H1 (cell line): Measurements from ENCODE around the gene ACACB. TPM values are rescaled to one million over a fixed set of nuclear protein-coding genes. Genes with fewer than 3 reads are reported as not detected.

ENCODE experiments used
- CTCF ChIA-PET: fragments of 300-600 bp; sonication (Branson Sonifier 250); formaldehyde crosslinking; loops from one replicate; lab custom pipeline; 2021; ENCODE audit not compliant: partially characterized antibody; lab: Charles Lee
- POLR2A ChIA-PET: fragments of 300-600 bp; sonication (Branson Sonifier 250); formaldehyde crosslinking; loops from one replicate; lab custom pipeline; 2021; ENCODE audit warnings: inconsistent platforms; ENCODE audit not compliant: partially characterized antibody; lab: Charles Lee
- DNase-seq, 2 experiments: peaks; one replicate each; pipeline versions ENCODE4 v3.0.0 to v3.0.0-alpha.2; 2010 to 2022; ENCODE audit warnings: low spot score in 2 of 2, low read depth in 1 of 2, mixed read lengths in 1 of 2
- FAIRE-seq: peaks from 2 replicates; lab custom pipeline; 2011; peaks lifted over from hg19 to GRCh38; lab: Jason Lieb, UNC
- H2AFZ ChIP-seq: 2 replicates; pipeline ENCODE4 v1.8.1; 2012; ENCODE audit warnings: low read length, inconsistent platforms
- H2AK5ac ChIP-seq: 2 replicates; pipeline ENCODE4 v1.6.1; 2013; ENCODE audit warnings: low read depth, low read length
- H2BK120ac ChIP-seq: replicated peaks from 2 replicates; pipeline ENCODE3; 2013; ENCODE audit warnings: low read depth, low read length, inconsistent platforms
- H2BK12ac ChIP-seq: 2 replicates; pipeline ENCODE4 v1.6.1; 2013; ENCODE audit warnings: low read depth, low read length
- H2BK15ac ChIP-seq: 2 replicates; pipeline ENCODE4 v1.6.1; 2013; ENCODE audit warnings: low read length
- H2BK20ac ChIP-seq: 2 replicates; pipeline ENCODE4 v1.6.1; 2013; ENCODE audit warnings: low read length
- H2BK5ac ChIP-seq: 2 replicates; pipeline ENCODE4 v1.6.1; 2013; ENCODE audit warnings: low read depth, low read length
- H3K14ac ChIP-seq: 2 replicates; pipeline ENCODE4 v1.6.1; 2013; ENCODE audit warnings: inconsistent platforms; ENCODE audit not compliant: insufficient read length
- H3K18ac ChIP-seq: 2 replicates; pipeline ENCODE4 v1.6.1; 2013; ENCODE audit warnings: low read length; ENCODE audit errors: extremely low read depth
- H3K23ac ChIP-seq: 2 replicates; pipeline ENCODE4 v1.6.1; 2013; ENCODE audit warnings: inconsistent platforms; ENCODE audit not compliant: insufficient read length
- H3K23me2 ChIP-seq: 2 replicates; pipeline ENCODE4 v1.6.1; 2013; ENCODE audit warnings: low read depth, low read length
- H3K27ac ChIP-seq: 2 replicates; pipeline ENCODE4 v1.6.1; 2011; ENCODE audit warnings: low read depth, low read length, inconsistent platforms
- H3K27me3 ChIP-seq, 4 experiments: replicated peaks in 1 of 4; 1 replicate in 1 of 4; 2 replicates in 3 of 4; pipeline versions ENCODE4 v1.6.1 to v1.8.1; 2011 to 2013; ENCODE audit warnings: low read length in 3 of 4, mild to moderate bottlenecking in 3 of 4, inconsistent platforms in 2 of 4, mixed read lengths in 2 of 4, moderate library complexity in 1 of 4; ENCODE audit not compliant: control insufficient read depth in 3 of 4, insufficient read depth in 3 of 4; ENCODE audit errors: extremely low read depth in 1 of 4
- H3K36me3 ChIP-seq, 4 experiments: 2 replicates each; pipeline versions ENCODE4 v1.6.1 to v1.8.1; 2011 to 2013; ENCODE audit warnings: mild to moderate bottlenecking in 4 of 4, low read length in 3 of 4, moderate library complexity in 2 of 4, control low read depth in 1 of 4, inconsistent platforms in 1 of 4; ENCODE audit not compliant: insufficient read depth in 4 of 4, control insufficient read depth in 2 of 4
- H3K4ac ChIP-seq: replicated peaks from 2 replicates; pipeline ENCODE3; 2013; ENCODE audit warnings: low read length, low read depth, mixed read lengths, inconsistent platforms; ENCODE audit not compliant: insufficient read length
- H3K4me1 ChIP-seq, 4 experiments: replicated peaks in 1 of 4; 1 replicate in 1 of 4; 2 replicates in 3 of 4; pipeline versions ENCODE4 v1.6.1 to v1.8.1; 2011 to 2013; ENCODE audit warnings: low read length in 3 of 4, inconsistent platforms in 2 of 4, mixed read lengths in 1 of 4; ENCODE audit not compliant: insufficient read depth in 4 of 4, control insufficient read depth in 3 of 4
- H3K4me2 ChIP-seq, 2 experiments: 2 replicates each; pipeline versions ENCODE4 v1.6.1 to v1.8.1; 2011 to 2013; ENCODE audit warnings: low read depth in 2 of 2, low read length in 2 of 2, control low read depth in 1 of 2, inconsistent platforms in 1 of 2, mild to moderate bottlenecking in 1 of 2; ENCODE audit not compliant: insufficient read depth in 1 of 2
- H3K4me3 ChIP-seq, 4 experiments: fragments of 200-600, 300-600 bp in 1 of 4; sonication (generic), shearing (Covaris generic), sonication (Bioruptor Twin) in 1 of 4; 2 replicates each; pipeline versions ENCODE4 v1.5.1 to v1.8.1; 2011 to 2016; ENCODE audit warnings: low read length in 4 of 4, low read depth in 3 of 4, control low read depth in 2 of 4, inconsistent platforms in 2 of 4, mild to moderate bottlenecking in 2 of 4, mixed read lengths in 1 of 4, moderate library complexity in 1 of 4; ENCODE audit not compliant: insufficient read depth in 2 of 4; ENCODE audit errors: extremely low read depth in 1 of 4
- H3K56ac ChIP-seq: replicated peaks from 2 replicates; pipeline ENCODE3; 2013; ENCODE audit warnings: low read depth, mild to moderate bottlenecking, mixed read lengths, low read length, inconsistent platforms; ENCODE audit not compliant: insufficient read length
- H3K79me1 ChIP-seq: 2 replicates; pipeline ENCODE4 v1.6.1; 2013; ENCODE audit warnings: low read depth, low read length, control low read depth
- H3K79me2 ChIP-seq, 2 experiments: 2 replicates each; pipeline versions ENCODE4 v1.6.1 to v1.8.1; 2012 to 2013; ENCODE audit warnings: low read length in 2 of 2, mild to moderate bottlenecking in 2 of 2, inconsistent platforms in 1 of 2; ENCODE audit not compliant: insufficient read depth in 2 of 2, control insufficient read depth in 1 of 2
- H3K9ac ChIP-seq, 4 experiments: replicated peaks in 1 of 4; 1 replicate in 1 of 4; 2 replicates in 3 of 4; pipeline versions ENCODE4 v1.6.1 to v1.8.1; 2011 to 2013; ENCODE audit warnings: low read depth in 3 of 4, low read length in 3 of 4, control low read depth in 2 of 4, mild to moderate bottlenecking in 2 of 4, moderate library complexity in 2 of 4, inconsistent platforms in 1 of 4; ENCODE audit errors: extremely low read depth in 1 of 4
- H3K9me3 ChIP-seq, 2 experiments: 2 replicates each; pipeline versions ENCODE4 v1.6.1 to v1.8.1; 2012 to 2013; ENCODE audit warnings: mild to moderate bottlenecking in 2 of 2, moderate library complexity in 2 of 2, control low read depth in 1 of 2, inconsistent platforms in 1 of 2, low read depth in 1 of 2, low read length in 1 of 2, mixed read lengths in 1 of 2; ENCODE audit not compliant: insufficient read depth in 2 of 2
- H4K20me1 ChIP-seq, 2 experiments: replicated peaks in 1 of 2; 2 replicates each; pipeline versions ENCODE3 to v1.8.1; 2011 to 2013; ENCODE audit warnings: inconsistent platforms in 2 of 2, low read length in 2 of 2, mild to moderate bottlenecking in 1 of 2; ENCODE audit not compliant: insufficient read depth in 2 of 2, control insufficient read depth in 1 of 2
- H4K5ac ChIP-seq: 2 replicates; pipeline ENCODE4 v1.6.1; 2013; ENCODE audit warnings: low read length, low read depth, mixed read lengths, inconsistent platforms; ENCODE audit not compliant: insufficient read length
- H4K8ac ChIP-seq: 2 replicates; pipeline ENCODE4 v1.8.0; 2013; ENCODE audit warnings: mild to moderate bottlenecking, moderate library complexity, low read length, inconsistent platforms; ENCODE audit not compliant: insufficient read depth; ENCODE audit errors: extremely low read depth
- H4K91ac ChIP-seq: replicated peaks from 2 replicates; pipeline ENCODE3; 2013; ENCODE audit warnings: low read length, mixed read lengths, inconsistent platforms; ENCODE audit not compliant: insufficient read length
- CHD2 ChIP-seq: IDR thresholded peaks from 2 replicates; pipeline ENCODE4 v1.6.1; 2012; ENCODE audit warnings: low read length, improper control_type of control experiment
- EZH2 ChIP-seq: fragments of 200-600 bp; sonication (generic); IDR thresholded peaks from 2 replicates; pipeline ENCODE4 v1.7.1; 2012; ENCODE audit warnings: low read depth, mild to moderate bottlenecking, moderate library complexity, low read length, inconsistent platforms; ENCODE audit not compliant: severe bottlenecking
- JUN ChIP-seq: IDR thresholded peaks from 2 replicates; pipeline ENCODE4 v1.6.1; 2011; ENCODE audit warnings: low read depth, mild to moderate bottlenecking, improper control_type of control experiment, low read length
- KDM1A ChIP-seq: fragments of 200-600, 300-600 bp; sonication (generic); IDR thresholded peaks from 2 replicates; pipeline ENCODE4 v1.7.1; 2016; ENCODE audit warnings: mild to moderate bottlenecking, low read length, borderline replicate concordance
- NANOG ChIP-seq: IDR thresholded peaks from 2 replicates; pipeline ENCODE4 v1.6.1; 2011; ENCODE audit warnings: low read length, low read depth, mild to moderate bottlenecking, inconsistent platforms; ENCODE audit not compliant: insufficient read depth, poor library complexity, severe bottlenecking
- PHF8 ChIP-seq: fragments of 200-600 bp; sonication (generic); conservative IDR thresholded peaks from 2 replicates; pipeline ENCODE4 v1.7.1; 2012; ENCODE audit warnings: low read depth, mild to moderate bottlenecking, inconsistent platforms, low read length, moderate library complexity
- SAP30 ChIP-seq: fragments of 300-600 bp; sonication (generic); IDR thresholded peaks from 2 replicates; pipeline ENCODE4 v1.7.1; 2012; ENCODE audit warnings: low read length, moderate library complexity, mild to moderate bottlenecking, inconsistent platforms; ENCODE audit not compliant: insufficient read depth, insufficient replicate concordance
- SIRT6 ChIP-seq: IDR thresholded peaks from one replicate; pipeline ENCODE4 v1.7.1; 2012; ENCODE audit warnings: low read length, inconsistent platforms
- SP1 ChIP-seq: IDR thresholded peaks from 2 replicates; pipeline ENCODE4 v1.6.1; 2011; ENCODE audit warnings: low read depth, low read length
- YY1 ChIP-seq: IDR thresholded peaks from 2 replicates; pipeline ENCODE4 v1.6.1; 2011; ENCODE audit warnings: low read depth, mild to moderate bottlenecking, low read length
- ZNF274 ChIP-seq: IDR thresholded peaks from 2 replicates; pipeline ENCODE4 v1.7.0; 2012; ENCODE audit warnings: low read length, borderline replicate concordance; ENCODE audit errors: extremely low read depth
- WGBS, 2 experiments: shearing (Covaris generic) in 1 of 2; methylation state at CpG; one replicate each; pipeline versions ENCODE4 v1.1.6 to v1.1.7; 2013 to 2015; ENCODE audit warnings: low lambda C conversion rate in 2 of 2, mixed read lengths in 2 of 2, inconsistent platforms in 1 of 2, low coverage in 1 of 2, missing lambda C conversion rate in 1 of 2; ENCODE audit not compliant: insufficient replicate concordance in 2 of 2, insufficient coverage in 1 of 2, insufficient read length in 1 of 2; ENCODE audit errors: extremely low coverage in 1 of 2, missing lambda C conversion rate in 1 of 2; 5-methylcytosine and 5-hydroxymethylcytosine counted together
- polyA plus RNA-seq, 7 experiments: library from polyadenylated mRNA; depleted of rRNA in 3 of 7; stranded (reverse) in 5 of 7; unstranded in 2 of 7; fragments of >200 nt in 5 of 7; fragments of 200-250 nt in 2 of 7; gene quantifications; 1 replicate in 5 of 7; 2 replicates in 1 of 7; 4 replicates in 1 of 7; pipeline versions ENCODE4 v1.2.1 to v1.2.3, GENCODE V29; 2011 to 2013; ENCODE audit warnings: missing spikeins in 2 of 7, mixed read lengths in 2 of 7
- total RNA-seq: library from RNA; stranded (reverse); fragmentation: NEBNext Ultra II Directional; extraction: Animal tissue kit (Norgen Biotek cat#: 25700); gene quantifications from 2 replicates; pipeline ENCODE4 v1.2.1, GENCODE V29; 2021
- TF ChIP-seq, protein P1 (sequence below): IDR thresholded peaks from 2 replicates; pipeline ENCODE4 v1.6.1; 2012; ENCODE audit warnings: low read length, inconsistent platforms

Gene ACACB
- total and polyA plus RNA-seq, 2 of the 8 experiments (the other 6 are each of a cell fraction or from before 2014, with no cell fraction given) = 5.8 to 15.3 TPM

DNA sequence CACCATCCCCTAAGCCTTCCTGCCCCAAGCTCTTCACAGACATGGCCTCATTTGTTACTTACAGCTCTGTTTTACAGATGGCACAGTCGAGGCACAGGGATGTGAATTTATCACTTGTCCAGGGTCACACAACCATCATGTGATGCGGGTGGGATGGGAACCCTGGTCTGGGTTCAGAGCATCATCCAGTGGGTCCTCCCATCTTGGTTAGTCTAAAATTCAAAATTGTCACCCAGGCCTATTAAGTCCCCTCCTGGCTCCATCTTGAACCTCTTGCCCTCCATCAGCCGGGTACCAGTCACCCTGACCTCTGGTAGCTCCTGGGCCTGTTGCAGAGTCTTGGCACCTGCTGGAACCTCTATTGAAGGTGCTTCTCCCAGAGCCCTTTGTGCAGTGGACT is 52.9 kb downstream of the ACACB start:
- Histone ChIP-seq H4K91ac (no peak overlapping the region), H3K4me1 (no peaks in the 10 kb centered on the region), H3K36me3 (peaks cover 0 to 13% (median 5%) of the 10 kb centered on the region in 4 experiments; a peak in 4 of 8 replicates), H3K56ac (no peak overlapping the region), H3K79me2 (no peaks in the 10 kb centered on the region), H3K27me3 (no peaks in the 10 kb centered on the region), H3K23ac (no peak overlapping the region), H3K4me3 (no peak overlapping the region), H2BK15ac (no peak overlapping the region), H2BK20ac (no peak overlapping the region), H3K4me2 (no peak overlapping the region), H2AK5ac (no peak overlapping the region), H2AFZ (no peak overlapping the region), H3K27ac (no peak overlapping the region), H3K79me1 (no peaks in the 10 kb centered on the region), H2BK120ac (no peak overlapping the region), H4K5ac (no peak overlapping the region), H3K9ac (no peak overlapping the region), H2BK12ac (no peak overlapping the region), H3K9me3 (no peaks in the 10 kb centered on the region; a peak in 1 of 4 replicates), H4K20me1 (peaks cover 0 to 1% of the 10 kb centered on the region in 2 experiments), H2BK5ac (no peak overlapping the region), H3K14ac (no peak overlapping the region), H3K18ac (no peak overlapping the region), H3K4ac (no peak overlapping the region), H3K23me2 (no peaks in the 10 kb centered on the region), H4K8ac (no peak overlapping the region)
- FAIRE-seq (no peak), DNase-seq (no peak)
- 94% methylated on average over 3 of the region's 3 CpGs; no CpG with 5 or more reads in 1 of the 2 experiments for WGBS, 2 experiments
- CTCF ChIA-PET = no interaction called here
- POLR2A ChIA-PET = no interaction called here
- no peak for TF ChIP-seq JUN
- no peak for TF ChIP-seq SIRT6
- TF ChIP-seq SAP30 = no peak
- TF ChIP-seq, protein P1, sequence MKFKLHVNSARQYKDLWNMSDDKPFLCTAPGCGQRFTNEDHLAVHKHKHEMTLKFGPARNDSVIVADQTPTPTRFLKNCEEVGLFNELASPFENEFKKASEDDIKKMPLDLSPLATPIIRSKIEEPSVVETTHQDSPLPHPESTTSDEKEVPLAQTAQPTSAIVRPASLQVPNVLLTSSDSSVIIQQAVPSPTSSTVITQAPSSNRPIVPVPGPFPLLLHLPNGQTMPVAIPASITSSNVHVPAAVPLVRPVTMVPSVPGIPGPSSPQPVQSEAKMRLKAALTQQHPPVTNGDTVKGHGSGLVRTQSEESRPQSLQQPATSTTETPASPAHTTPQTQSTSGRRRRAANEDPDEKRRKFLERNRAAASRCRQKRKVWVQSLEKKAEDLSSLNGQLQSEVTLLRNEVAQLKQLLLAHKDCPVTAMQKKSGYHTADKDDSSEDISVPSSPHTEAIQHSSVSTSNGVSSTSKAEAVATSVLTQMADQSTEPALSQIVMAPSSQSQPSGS = no peak
- no peak for TF ChIP-seq YY1
- no peak for TF ChIP-seq EZH2
- no peak for TF ChIP-seq KDM1A
- TF ChIP-seq SP1 = no peak
- no peak for TF ChIP-seq CHD2
- no peak for TF ChIP-seq ZNF274
- no peak for TF ChIP-seq NANOG
- no peak for TF ChIP-seq PHF8
